ENCODE results near the gene GNL1. TPM values are rescaled to one million over a fixed set of nuclear protein-coding genes. Genes with fewer than 3 reads are reported as not detected.
"Not testable (repeated sequence)": the region's sequence is repeated elsewhere in the genome, so short reads cannot be mapped to it uniquely, and the experiment has no call there.

Gene GNL1
- total and polyA plus RNA-seq, 9 donors, result 42.4 to 128 (median 89.6) TPM

GRCh38 chr6:30508890-30509736 is 47.2 kb downstream of the GNL1 start:
- Histone ChIP-seq H3K9me3 (no peaks in the 10 kb centered on the region), H3K4me1 (ENCODE audit: insufficient read depth) (no peaks in the 10 kb centered on the region), H3K4me3 (no peak overlapping the region), H3K27ac (no peak overlapping the region), H3K36me3 (no peaks in the 10 kb centered on the region), H3K27me3 (no peaks in the 10 kb centered on the region)
- 39 to 45% (median 41%) methylated on average over 5 of the region's 5 CpGs for WGBS, 3 donors
- TF ChIP-seq EP300 (IDR thresholded peaks at IDR 0.05), result no peak
- no peak for TF ChIP-seq POLR2A (IDR thresholded peaks at IDR 0.05)
- TF ChIP-seq, protein P1, sequence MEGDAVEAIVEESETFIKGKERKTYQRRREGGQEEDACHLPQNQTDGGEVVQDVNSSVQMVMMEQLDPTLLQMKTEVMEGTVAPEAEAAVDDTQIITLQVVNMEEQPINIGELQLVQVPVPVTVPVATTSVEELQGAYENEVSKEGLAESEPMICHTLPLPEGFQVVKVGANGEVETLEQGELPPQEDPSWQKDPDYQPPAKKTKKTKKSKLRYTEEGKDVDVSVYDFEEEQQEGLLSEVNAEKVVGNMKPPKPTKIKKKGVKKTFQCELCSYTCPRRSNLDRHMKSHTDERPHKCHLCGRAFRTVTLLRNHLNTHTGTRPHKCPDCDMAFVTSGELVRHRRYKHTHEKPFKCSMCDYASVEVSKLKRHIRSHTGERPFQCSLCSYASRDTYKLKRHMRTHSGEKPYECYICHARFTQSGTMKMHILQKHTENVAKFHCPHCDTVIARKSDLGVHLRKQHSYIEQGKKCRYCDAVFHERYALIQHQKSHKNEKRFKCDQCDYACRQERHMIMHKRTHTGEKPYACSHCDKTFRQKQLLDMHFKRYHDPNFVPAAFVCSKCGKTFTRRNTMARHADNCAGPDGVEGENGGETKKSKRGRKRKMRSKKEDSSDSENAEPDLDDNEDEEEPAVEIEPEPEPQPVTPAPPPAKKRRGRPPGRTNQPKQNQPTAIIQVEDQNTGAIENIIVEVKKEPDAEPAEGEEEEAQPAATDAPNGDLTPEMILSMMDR (IDR thresholded peaks at IDR 0.05), result no peak
- no peak for DNase-seq
- intact Hi-C loops (cut with DNase I), result no loop called here

GRCh38 chr6:30507849-30508827 is 48.2 kb downstream of the GNL1 start:
- Histone ChIP-seq H3K27me3 (no peaks in the 10 kb centered on the region), H3K9me3 (no peaks in the 10 kb centered on the region), H3K4me3 (no peak overlapping the region), H3K36me3 (no peaks in the 10 kb centered on the region), H3K27ac (no peak overlapping the region), H3K4me1 (ENCODE audit: insufficient read depth) (no peaks in the 10 kb centered on the region)
- TF ChIP-seq POLR2A (IDR thresholded peaks at IDR 0.05) (no peak), EP300 (IDR thresholded peaks at IDR 0.05) (no peak)
- TF ChIP-seq, protein P1 (IDR thresholded peaks at IDR 0.05), result no peak
- intact Hi-C loops (cut with DNase I), result no loop called here
- no peak for DNase-seq
- 83 to 85% (median 85%) methylated on average over 5 of the region's 5 CpGs for WGBS, 3 donors

DNA sequence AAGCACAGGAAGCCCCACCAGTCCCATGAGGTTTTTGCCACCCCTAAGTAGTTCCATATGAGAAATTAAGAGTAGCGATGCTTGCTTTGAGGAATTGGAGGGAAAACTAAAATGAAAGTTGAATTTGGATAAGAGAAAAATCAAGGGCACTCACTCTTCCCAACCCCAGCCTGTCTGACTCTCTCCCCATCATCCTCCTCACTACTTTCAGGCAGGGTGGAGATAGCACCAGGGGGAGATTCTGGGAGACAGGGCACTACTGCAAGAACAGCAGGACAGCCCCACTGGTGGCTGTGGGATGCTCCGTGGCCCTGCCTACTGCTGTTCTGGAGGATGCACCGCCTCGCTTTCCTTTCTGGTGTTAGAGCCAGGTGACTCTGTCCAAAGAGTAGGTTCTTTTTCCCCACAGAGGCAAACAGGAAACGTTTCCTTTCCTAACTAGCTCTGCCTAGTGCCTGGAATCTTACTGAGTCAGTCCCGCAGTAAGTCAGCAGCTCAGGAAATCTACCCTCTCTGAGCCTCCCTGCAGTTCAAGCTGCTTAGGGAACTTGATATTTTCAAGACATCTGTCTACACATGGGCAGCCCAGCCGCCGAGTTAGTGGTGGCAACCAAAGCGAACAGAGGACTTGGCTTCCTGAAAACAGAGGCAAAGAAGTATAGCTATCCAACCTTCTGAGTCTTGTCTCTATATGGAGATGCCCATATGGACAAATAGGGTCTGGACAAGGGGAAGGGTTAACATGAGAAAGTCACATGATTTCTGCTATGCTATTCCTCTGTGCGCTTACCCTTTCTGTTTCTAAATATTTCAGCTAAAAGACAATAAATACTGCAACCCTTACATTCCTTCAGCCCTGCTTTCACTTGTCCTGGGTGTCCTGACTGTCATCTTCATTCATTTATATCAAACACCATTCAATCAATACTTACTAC is 55.6 kb downstream of the GNL1 start:
- no peak overlapping the region for H3K27ac ChIP-seq
- no peaks in the 10 kb centered on the region for H3K27me3 ChIP-seq
- DNase-seq, result no peak
- intact Hi-C loops (cut with DNase I), result no loop called here
- H3K9me3 ChIP-seq, result no peaks in the 10 kb centered on the region
- TF ChIP-seq, protein P1 (IDR thresholded peaks at IDR 0.05), result no peak
- TF ChIP-seq EP300 (IDR thresholded peaks at IDR 0.05) (no peak), POLR2A (IDR thresholded peaks at IDR 0.05) (no peak)
- WGBS, 3 donors, result 53 to 58% (median 54%) methylated on average over 10 of the region's 10 CpGs
- H3K4me3 ChIP-seq, result no peak overlapping the region
- H3K36me3 ChIP-seq, result no peaks in the 10 kb centered on the region
- H3K4me1 ChIP-seq (ENCODE audit: insufficient read depth), result no peaks in the 10 kb centered on the region

- intact Hi-C loops (cut with DNase I), result loop anchor here in 1 of 4 donors (10.0 kb wide), 1 partner anchor 156 kb away; no protein-coding TSS in a partner anchor
- not testable (repeated sequence) for H3K27me3 ChIP-seq; H3K4me1 ChIP-seq (ENCODE audit: insufficient read depth); H3K36me3 ChIP-seq; H3K4me3 ChIP-seq; H3K9me3 ChIP-seq; H3K27ac ChIP-seq
- peak in 1 of 5 donors; percentile 14 for DNase-seq
- 84 to 93% (median 93%) methylated on average over 28 to 37 of the region's 37 CpGs for WGBS, 3 donors
Measured at GRCh38 chr6:30498705-30499104, 57.6 kb downstream of the GNL1 start.

Data from ovary (tissue), 9 donors.